ENCODE results near the gene GNB1.

GNB1 gene

DNA sequence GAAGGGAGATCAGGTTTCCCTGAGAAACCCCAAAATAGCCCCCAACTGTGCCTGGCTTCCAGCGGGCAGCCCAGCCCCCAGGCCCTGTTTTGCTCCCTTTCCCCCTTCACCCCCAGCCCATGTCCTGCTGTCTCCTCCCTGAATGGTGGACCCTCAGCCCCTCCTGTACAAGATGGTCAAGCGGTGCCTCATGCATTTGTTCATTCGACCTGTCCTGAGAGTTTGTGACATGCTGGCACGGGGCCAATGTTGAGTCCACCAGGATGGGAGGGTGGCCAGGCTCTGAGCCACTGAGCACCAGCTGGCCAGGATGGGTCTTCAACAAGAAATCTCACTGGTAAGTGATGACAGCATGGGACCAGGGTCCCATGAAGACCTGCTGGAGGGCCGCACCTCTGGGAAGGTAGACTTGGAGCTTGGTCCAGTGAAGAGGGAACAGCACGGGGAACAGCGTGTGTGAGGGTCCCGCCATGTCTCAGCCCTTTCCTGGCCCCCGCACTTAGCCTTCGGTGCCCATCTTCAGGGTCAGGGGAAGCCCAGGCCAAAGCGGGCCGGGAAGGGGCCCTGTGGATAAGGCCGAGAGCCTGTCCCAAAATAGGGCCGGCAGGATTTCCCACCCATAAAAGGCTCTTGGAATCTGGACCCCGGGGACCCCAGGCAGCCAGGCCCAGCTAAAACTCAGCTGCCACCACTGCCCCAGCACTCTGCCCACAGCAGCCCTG is 24.2 kb upstream of the GNB1 start, which contains the start of gene CALML6:
Gene CALML6 (plus strand): TSS at position 290 of the 722 bp plus-strand sequence. CDS start 21 bp downstream, at position 311.
- DNase-seq = no peak
- H3K9ac ChIP-seq (ENCODE audit: low read depth, low read length) = no peak within 1 kb of the TSS
- no peak within 1 kb of the TSS for H3K4me3 ChIP-seq (ENCODE audit: low read depth in 1 of 2, low read length in 2 of 2)
- ATAC-seq (ENCODE audit: insufficient read depth, low read depth) = no peak
- H3K4me1 ChIP-seq (ENCODE audit: insufficient read depth, low read length) = peaks cover 17% of the 10 kb centered on the region
- H3K36me3 ChIP-seq (ENCODE audit: insufficient read depth, low read length) = no peaks in the 10 kb centered on the region
- no peaks in the 10 kb centered on the region for H3K79me2 ChIP-seq (ENCODE audit: insufficient read depth, low read length)
- no peak within 1 kb of the TSS for H3K4me2 ChIP-seq (ENCODE audit: insufficient read depth, low read length)
- H3K9me3 ChIP-seq (ENCODE audit: insufficient read depth, low read length, severe bottlenecking) = no peaks in the 10 kb centered on the region
- no peak within 1 kb of the TSS for H2AFZ ChIP-seq (ENCODE audit: low read depth, low read length)
- H3K27ac ChIP-seq (ENCODE audit: low read length) = no peak within 1 kb of the TSS
- no peaks in the 10 kb centered on the region for H3K27me3 ChIP-seq (ENCODE audit: insufficient read depth, low read length, poor library complexity)
- 0 out of 2 replicates have a peak, but pooled peaks cover 5% of the 10 kb centered on the region for H4K20me1 ChIP-seq (ENCODE audit: insufficient read depth, low read length)
- TF ChIP-seq, protein P1, sequence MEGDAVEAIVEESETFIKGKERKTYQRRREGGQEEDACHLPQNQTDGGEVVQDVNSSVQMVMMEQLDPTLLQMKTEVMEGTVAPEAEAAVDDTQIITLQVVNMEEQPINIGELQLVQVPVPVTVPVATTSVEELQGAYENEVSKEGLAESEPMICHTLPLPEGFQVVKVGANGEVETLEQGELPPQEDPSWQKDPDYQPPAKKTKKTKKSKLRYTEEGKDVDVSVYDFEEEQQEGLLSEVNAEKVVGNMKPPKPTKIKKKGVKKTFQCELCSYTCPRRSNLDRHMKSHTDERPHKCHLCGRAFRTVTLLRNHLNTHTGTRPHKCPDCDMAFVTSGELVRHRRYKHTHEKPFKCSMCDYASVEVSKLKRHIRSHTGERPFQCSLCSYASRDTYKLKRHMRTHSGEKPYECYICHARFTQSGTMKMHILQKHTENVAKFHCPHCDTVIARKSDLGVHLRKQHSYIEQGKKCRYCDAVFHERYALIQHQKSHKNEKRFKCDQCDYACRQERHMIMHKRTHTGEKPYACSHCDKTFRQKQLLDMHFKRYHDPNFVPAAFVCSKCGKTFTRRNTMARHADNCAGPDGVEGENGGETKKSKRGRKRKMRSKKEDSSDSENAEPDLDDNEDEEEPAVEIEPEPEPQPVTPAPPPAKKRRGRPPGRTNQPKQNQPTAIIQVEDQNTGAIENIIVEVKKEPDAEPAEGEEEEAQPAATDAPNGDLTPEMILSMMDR (IDR thresholded peaks at IDR 0.05; ENCODE audit: borderline replicate concordance, extremely low read depth, low read length, poor library complexity, severe bottlenecking) = no peak
- TF ChIP-seq EZH2 (IDR thresholded peaks at IDR 0.05; ENCODE audit: borderline replicate concordance, low read depth, low read length, severe bottlenecking) = no peak

DNA sequence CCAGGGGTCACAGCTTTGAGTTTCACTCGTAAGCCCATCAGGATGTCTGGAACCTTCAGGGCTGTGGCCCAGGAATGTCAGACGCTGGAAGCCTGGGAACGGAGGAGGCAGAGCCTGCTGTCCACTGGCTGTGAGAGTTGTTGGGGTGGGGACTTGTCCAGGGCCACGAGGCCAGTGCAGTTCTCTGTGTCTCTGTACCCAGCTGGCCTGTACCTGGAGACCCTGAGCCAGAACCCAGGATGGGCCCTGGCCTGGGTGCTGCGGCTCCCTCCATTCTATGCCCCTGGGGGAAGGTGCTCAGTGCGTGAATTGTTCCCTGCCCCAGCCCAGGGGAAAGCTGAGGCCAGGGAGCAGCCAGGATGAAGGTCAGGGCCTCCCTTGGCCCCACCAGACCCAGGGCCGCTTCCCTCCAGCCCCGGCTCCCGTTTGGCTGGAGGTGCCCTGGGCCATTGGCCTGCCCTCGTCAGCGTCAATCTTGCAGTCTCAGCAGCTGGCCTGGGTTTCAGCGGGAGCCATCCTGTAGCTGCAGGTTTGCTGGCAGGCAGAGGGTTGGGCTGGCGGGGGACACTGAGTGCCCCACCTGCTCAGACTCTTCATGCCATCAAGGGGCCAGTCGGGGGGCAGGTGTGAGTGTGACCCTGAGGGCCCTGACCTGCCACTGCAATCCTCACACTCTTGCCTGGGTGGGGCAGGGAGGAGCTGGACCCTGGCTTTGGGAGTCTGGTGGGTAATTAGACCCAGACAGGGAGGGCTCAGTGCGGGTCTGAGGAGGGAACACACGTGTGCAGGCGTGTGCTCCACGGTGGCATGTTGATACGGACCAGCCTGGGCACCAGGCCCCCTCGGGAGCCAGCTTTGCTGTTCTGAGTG is 23.4 kb upstream of the GNB1 start:
- no peak for ATAC-seq (ENCODE audit: insufficient read depth, low read depth)
- peaks cover 18% of the 10 kb centered on the region for H3K4me1 ChIP-seq (ENCODE audit: insufficient read depth, low read length)

GRCh38 chr1:1911350-1912041 is 20.6 kb upstream of the GNB1 start:
- no peak for TF ChIP-seq EZH2 (IDR thresholded peaks at IDR 0.05; ENCODE audit: borderline replicate concordance, low read depth, low read length, severe bottlenecking)
- TF ChIP-seq, protein P1 (IDR thresholded peaks at IDR 0.05; ENCODE audit: borderline replicate concordance, extremely low read depth, low read length, poor library complexity, severe bottlenecking) = no peak
- DNase-seq (no peak), ATAC-seq (ENCODE audit: insufficient read depth, low read depth) (no peak)
- no peaks in the 10 kb centered on the region for H4K20me1 ChIP-seq (ENCODE audit: insufficient read depth, low read length)
- no peak overlapping the region for H3K4me2 ChIP-seq (ENCODE audit: insufficient read depth, low read length)
- peaks cover 20% of the 10 kb centered on the region for H3K4me1 ChIP-seq (ENCODE audit: insufficient read depth, low read length)
- no peaks in the 10 kb centered on the region for H3K27me3 ChIP-seq (ENCODE audit: insufficient read depth, low read length, poor library complexity)
- H3K9ac ChIP-seq (ENCODE audit: low read depth, low read length) = no peak overlapping the region
- H2AFZ ChIP-seq (ENCODE audit: low read depth, low read length) = no peak overlapping the region
- no peak overlapping the region for H3K27ac ChIP-seq (ENCODE audit: low read length)
- no peak overlapping the region for H3K4me3 ChIP-seq (ENCODE audit: low read depth in 1 of 2, low read length in 2 of 2)
- no peaks in the 10 kb centered on the region for H3K36me3 ChIP-seq (ENCODE audit: insufficient read depth, low read length)
- H3K9me3 ChIP-seq (ENCODE audit: insufficient read depth, low read length, severe bottlenecking) = no peaks in the 10 kb centered on the region
- no peaks in the 10 kb centered on the region for H3K79me2 ChIP-seq (ENCODE audit: insufficient read depth, low read length)

More for the DNA sequence above, 23.4 kb upstream of the GNB1 start:
- Histone ChIP-seq H3K4me3 (ENCODE audit: low read depth in 1 of 2, low read length in 2 of 2) (no peak overlapping the region), H3K27ac (ENCODE audit: low read length) (no peak overlapping the region), H3K4me2 (ENCODE audit: insufficient read depth, low read length) (no peak overlapping the region), H3K36me3 (ENCODE audit: insufficient read depth, low read length) (no peaks in the 10 kb centered on the region), H3K79me2 (ENCODE audit: insufficient read depth, low read length) (no peaks in the 10 kb centered on the region), H2AFZ (ENCODE audit: low read depth, low read length) (no peak overlapping the region), H3K9ac (ENCODE audit: low read depth, low read length) (no peak overlapping the region), H4K20me1 (ENCODE audit: insufficient read depth, low read length) (0 out of 2 replicates have a peak, but pooled peaks cover 5% of the 10 kb centered on the region), H3K9me3 (ENCODE audit: insufficient read depth, low read length, severe bottlenecking) (no peaks in the 10 kb centered on the region), H3K27me3 (ENCODE audit: insufficient read depth, low read length, poor library complexity) (no peaks in the 10 kb centered on the region)
- no peak for DNase-seq
- no peak for TF ChIP-seq EZH2 (IDR thresholded peaks at IDR 0.05; ENCODE audit: borderline replicate concordance, low read depth, low read length, severe bottlenecking)
- TF ChIP-seq, protein P1 (IDR thresholded peaks at IDR 0.05; ENCODE audit: borderline replicate concordance, extremely low read depth, low read length, poor library complexity, severe bottlenecking) = no peak

All from DND-41 (cell line).